Breast epithelium (tissue), 3 donors: Measurements from ENCODE around the gene MAPKAPK2.

Experiments
- CTCF ChIP-seq, 3 donors: fragments of 450-650 bp; IDR thresholded peaks; one replicate each; pipeline ENCODE4 v1.5.1; 2016 to 2017; ENCODE audit warnings: antibody characterized with exemption in 3 of 3, mild to moderate bottlenecking in 3 of 3, moderate library complexity in 3 of 3
- POLR2A ChIP-seq: fragments of 450-650 bp; IDR thresholded peaks from one replicate; pipeline ENCODE4 v1.6.1; 2016; ENCODE audit warnings: antibody characterized with exemption, mild to moderate bottlenecking, moderate library complexity

DNA sequence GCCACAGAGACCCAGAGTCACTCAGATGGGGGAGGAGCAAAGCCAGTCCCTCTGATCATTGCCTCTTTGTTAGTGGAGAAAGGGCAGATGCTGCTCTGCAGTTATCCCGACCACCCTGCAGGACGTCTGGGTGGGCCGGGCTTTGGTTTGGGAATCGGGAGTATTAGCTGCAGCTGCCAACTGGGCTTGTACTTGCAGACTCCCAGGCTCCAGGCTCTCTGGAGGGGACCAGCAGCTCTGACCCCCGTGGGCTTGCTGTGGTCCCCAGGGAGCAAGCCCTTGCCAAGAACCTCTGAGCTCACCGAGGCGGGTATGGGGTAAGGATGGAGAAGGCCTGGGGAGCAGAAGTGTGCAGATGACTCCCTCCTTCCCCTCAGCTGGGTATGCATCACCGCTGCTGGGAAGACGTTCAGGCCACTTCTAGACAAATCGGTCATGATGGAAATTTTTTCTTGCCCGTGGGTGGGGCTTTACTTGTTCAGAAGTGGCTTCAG is 21.6 kb downstream of the MAPKAPK2 start:
- no peak for TF ChIP-seq CTCF (IDR thresholded peaks at IDR 0.05)
- no peak for TF ChIP-seq POLR2A
